ENCODE measurements around the gene ASTE1. TPM values are rescaled to one million over a fixed set of nuclear protein-coding genes. Genes with fewer than 3 reads are reported as not detected.

Gene ASTE1
- total RNA-seq, 6 experiments from 2014 or later = 3.4 to 5.2 (median 4.0) TPM

GRCh38 chr3:130969621-130970020, 57.0 kb downstream of the ASTE1 start:
- Mint-ChIP-seq H3K36me3 (ENCODE audit: low read depth) (peaks cover 62% of the 10 kb centered on the region), H3K27me3 (ENCODE audit: insufficient read depth) (no peaks in the 10 kb centered on the region; the same call in 1 of the 2 replicates), H3K4me3 (no peak overlapping the region), H3K27ac (no peak overlapping the region), H3K4me1 (ENCODE audit: low read depth) (peaks cover 61% of the 10 kb centered on the region), H3K9me3 (no peaks in the 10 kb centered on the region)
- no peak for DNase-seq
- TF ChIP-seq CTCF (IDR thresholded peaks at IDR 0.05) = no peak

GRCh38 chr3:130968221-130968620, 58.4 kb downstream of the ASTE1 start:
- DNase-seq = peak; percentile 14
- no peak for TF ChIP-seq CTCF (IDR thresholded peaks at IDR 0.05)
- Mint-ChIP-seq H3K36me3 (ENCODE audit: low read depth) (peaks cover 64% of the 10 kb centered on the region), H3K27me3 (ENCODE audit: insufficient read depth) (no peaks in the 10 kb centered on the region), H3K4me1 (ENCODE audit: low read depth) (peaks cover 75% of the 10 kb centered on the region), H3K27ac (peak overlapping the region; percentile 51), H3K9me3 (no peaks in the 10 kb centered on the region), H3K4me3 (peak overlapping the region; percentile 54)

GRCh38 chr3:130967281-130967680, 59.3 kb downstream of the ASTE1 start:
- Mint-ChIP-seq H3K36me3 (ENCODE audit: low read depth) (peaks cover 65% of the 10 kb centered on the region), H3K4me1 (ENCODE audit: low read depth) (peaks cover 84% of the 10 kb centered on the region), H3K9me3 (no peaks in the 10 kb centered on the region), H3K4me3 (no peak overlapping the region), H3K27ac (peak overlapping the region; percentile 36; the same call in 1 of the 2 replicates), H3K27me3 (ENCODE audit: insufficient read depth) (no peaks in the 10 kb centered on the region)
- TF ChIP-seq CTCF (IDR thresholded peaks at IDR 0.05) = no peak
- DNase-seq = no peak

- peaks cover 87% of the 10 kb centered on the region for H3K4me1 Mint-ChIP-seq (ENCODE audit: low read depth)
- H3K9me3 Mint-ChIP-seq = no peaks in the 10 kb centered on the region
- peak overlapping the region; percentile 37 for H3K4me3 Mint-ChIP-seq
- peaks cover 66% of the 10 kb centered on the region for H3K36me3 Mint-ChIP-seq (ENCODE audit: low read depth)
- H3K27me3 Mint-ChIP-seq (ENCODE audit: insufficient read depth) = no peaks in the 10 kb centered on the region
- H3K27ac Mint-ChIP-seq = peak overlapping the region; percentile 81
- DNase-seq = peak; percentile 90
- no peak; the same call in 1 of the 2 replicates for TF ChIP-seq CTCF (IDR thresholded peaks at IDR 0.05)
Observed at GRCh38 chr3:130963878-130964277, 62.7 kb downstream of the ASTE1 start.

Other genes with a start within 250 kb of the ASTE1 start
- gene ATP2C1, start 132.7 kb downstream of the ASTE1 start, total RNA-seq (2021; fragmentation: NEBNext Ultra II Directional; extraction: Animal tissue kit (Norgen Biotek cat#: 25700)) = 100 to 1,000 TPM; 101 to 124 (median 112) TPM
- gene NEK11, start 52 bp upstream of the ASTE1 start, total RNA-seq (2021; fragmentation: NEBNext Ultra II Directional; extraction: Animal tissue kit (Norgen Biotek cat#: 25700)) = 1 to 10 TPM; 2.5 to 4.0 (median 3.1) TPM